ENCODE results near the gene PBX1.

DNA sequence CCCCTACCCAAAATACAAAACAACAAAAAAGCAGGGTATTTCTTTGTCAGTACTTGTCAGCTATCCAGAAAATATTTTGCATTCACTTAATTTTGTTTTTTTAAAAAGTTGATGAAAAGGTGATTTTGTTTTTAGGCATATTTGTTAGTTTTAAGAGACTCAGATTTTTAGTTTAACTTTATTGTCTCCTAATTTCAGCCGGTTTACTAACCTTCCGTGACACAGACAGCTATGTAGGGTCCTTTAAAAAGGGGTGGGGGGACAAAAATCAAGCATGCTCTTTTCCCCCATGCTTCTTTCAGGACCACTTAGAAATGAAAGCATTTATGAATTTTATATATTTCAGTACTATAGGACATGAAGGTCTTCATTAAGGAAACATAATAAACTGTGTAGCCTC, 1.6 kb downstream of the PBX1 start:
- TF ChIP-seq NRF1 (conservative IDR thresholded peaks at IDR 0.05; ENCODE audit: low read depth, low read length) (no peak), CREB1 (IDR thresholded peaks at IDR 0.05; ENCODE audit: low read depth) (no peak), ASH2L (IDR thresholded peaks at IDR 0.05; ENCODE audit: borderline replicate concordance, low read depth) (no peak), POLR2A (IDR thresholded peaks at IDR 0.05; ENCODE audit: low read depth, low read length) (no peak), ZNF274 (IDR thresholded peaks at IDR 0.05; ENCODE audit: insufficient read depth, insufficient read length) (no peak), MTA2 (IDR thresholded peaks at IDR 0.05; ENCODE audit: low read depth) (no peak), MEF2B (IDR thresholded peaks at IDR 0.05; ENCODE audit: partially characterized antibody, poor library complexity, severe bottlenecking) (no peak)
- TF ChIP-seq, protein P1, sequence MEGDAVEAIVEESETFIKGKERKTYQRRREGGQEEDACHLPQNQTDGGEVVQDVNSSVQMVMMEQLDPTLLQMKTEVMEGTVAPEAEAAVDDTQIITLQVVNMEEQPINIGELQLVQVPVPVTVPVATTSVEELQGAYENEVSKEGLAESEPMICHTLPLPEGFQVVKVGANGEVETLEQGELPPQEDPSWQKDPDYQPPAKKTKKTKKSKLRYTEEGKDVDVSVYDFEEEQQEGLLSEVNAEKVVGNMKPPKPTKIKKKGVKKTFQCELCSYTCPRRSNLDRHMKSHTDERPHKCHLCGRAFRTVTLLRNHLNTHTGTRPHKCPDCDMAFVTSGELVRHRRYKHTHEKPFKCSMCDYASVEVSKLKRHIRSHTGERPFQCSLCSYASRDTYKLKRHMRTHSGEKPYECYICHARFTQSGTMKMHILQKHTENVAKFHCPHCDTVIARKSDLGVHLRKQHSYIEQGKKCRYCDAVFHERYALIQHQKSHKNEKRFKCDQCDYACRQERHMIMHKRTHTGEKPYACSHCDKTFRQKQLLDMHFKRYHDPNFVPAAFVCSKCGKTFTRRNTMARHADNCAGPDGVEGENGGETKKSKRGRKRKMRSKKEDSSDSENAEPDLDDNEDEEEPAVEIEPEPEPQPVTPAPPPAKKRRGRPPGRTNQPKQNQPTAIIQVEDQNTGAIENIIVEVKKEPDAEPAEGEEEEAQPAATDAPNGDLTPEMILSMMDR (IDR thresholded peaks at IDR 0.05 in 2 of 3, conservative IDR thresholded peaks at IDR 0.05 in 1 of 3; ENCODE audit: control insufficient read depth in 2 of 3, extremely low read depth in 1 of 3, insufficient read depth in 1 of 3, low read depth in 3 of 3, low read length in 3 of 3), result no peak
- TF ChIP-seq, protein P2, sequence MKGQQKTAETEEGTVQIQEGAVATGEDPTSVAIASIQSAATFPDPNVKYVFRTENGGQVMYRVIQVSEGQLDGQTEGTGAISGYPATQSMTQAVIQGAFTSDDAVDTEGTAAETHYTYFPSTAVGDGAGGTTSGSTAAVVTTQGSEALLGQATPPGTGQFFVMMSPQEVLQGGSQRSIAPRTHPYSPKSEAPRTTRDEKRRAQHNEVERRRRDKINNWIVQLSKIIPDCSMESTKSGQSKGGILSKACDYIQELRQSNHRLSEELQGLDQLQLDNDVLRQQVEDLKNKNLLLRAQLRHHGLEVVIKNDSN (IDR thresholded peaks at IDR 0.05; ENCODE audit: borderline replicate concordance, extremely low read length, insufficient read depth, low read depth, low read length), result no peak
